GM10847 (cell line): ENCODE data around the gene STEAP2.

ENCODE experiments used
- POLR2A ChIP-seq: IDR thresholded peaks from 2 replicates; pipeline ENCODE4 v1.6.1; 2011; ENCODE audit not compliant: insufficient read length; ENCODE audit errors: extremely low read depth

The STEAP2 gene

GRCh38 chr7:90242369-90243168, 31.0 kb downstream of the STEAP2 start:
- TF ChIP-seq POLR2A: no peak

- no peak for TF ChIP-seq POLR2A
These were observed 32.0 kb downstream of the STEAP2 start for GRCh38 chr7:90243556-90243955.

GRCh38 chr7:90244565-90244908, 33.0 kb downstream of the STEAP2 start:
- TF ChIP-seq POLR2A: no peak

GRCh38 chr7:90244909-90245851, 33.6 kb downstream of the STEAP2 start, which contains the start of gene CFAP69:
CFAP69 (plus strand) TSS chr7:90245174; CDS start chr7:90245425, 251 bp downstream.
- TF ChIP-seq POLR2A: peak; percentile 18

- no peak for TF ChIP-seq POLR2A
These were observed 34.6 kb downstream of the STEAP2 start for GRCh38 chr7:90246171-90246570.

GRCh38 chr7:90248706-90249105, 37.2 kb downstream of the STEAP2 start:
- no peak for TF ChIP-seq POLR2A

- TF ChIP-seq POLR2A: no peak
These were observed 39.2 kb downstream of the STEAP2 start for GRCh38 chr7:90250601-90251303.

- no peak for TF ChIP-seq POLR2A
These were observed 39.7 kb downstream of the STEAP2 start for GRCh38 chr7:90251304-90251635.

- no peak for TF ChIP-seq POLR2A
These were observed 45.2 kb downstream of the STEAP2 start for GRCh38 chr7:90256778-90257177.

GRCh38 chr7:90261441-90261840, 49.9 kb downstream of the STEAP2 start:
- TF ChIP-seq POLR2A: no peak

GRCh38 chr7:90262438-90262837, 50.9 kb downstream of the STEAP2 start:
- TF ChIP-seq POLR2A: no peak

GRCh38 chr7:90266808-90267207, 55.3 kb downstream of the STEAP2 start:
- TF ChIP-seq POLR2A: no peak

- no peak for TF ChIP-seq POLR2A
These were observed 55.8 kb downstream of the STEAP2 start for GRCh38 chr7:90267263-90267858.

- TF ChIP-seq POLR2A: no peak
These were observed 57.6 kb downstream of the STEAP2 start for GRCh38 chr7:90269163-90269562.
